NOMO-1 (cell line): Measurements from ENCODE around the gene TIMM17A.
"Not testable (repeated sequence)": the region's sequence is repeated elsewhere in the genome, so short reads cannot be mapped to it uniquely, and the experiment has no call there.

Source experiments
- DNase-seq, 2 experiments: peaks; one replicate each; lab custom pipeline; 2025; ENCODE audit not compliant: unreplicated experiment in 2 of 2; lab: John Stamatoyannopoulos, UW

Gene TIMM17A

GRCh38 chr1:202014060-202014459 lies 58.8 kb downstream of the TIMM17A start:
- DNase-seq, result no peak

GRCh38 chr1:202014915-202015661 lies 59.8 kb downstream of the TIMM17A start:
- DNase-seq, result no peak

DNA sequence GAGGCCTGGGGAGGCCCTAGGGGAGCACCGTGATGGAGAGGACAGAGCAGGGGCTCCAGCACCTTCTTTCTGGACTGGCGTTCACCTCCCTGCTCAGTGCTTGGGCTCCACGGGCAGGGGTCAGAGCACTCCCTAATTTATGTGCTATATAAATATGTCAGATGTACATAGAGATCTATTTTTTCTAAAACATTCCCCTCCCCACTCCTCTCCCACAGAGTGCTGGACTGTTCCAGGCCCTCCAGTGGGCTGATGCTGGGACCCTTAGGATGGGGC lies 60.3 kb downstream of the TIMM17A start:
- no peak for DNase-seq

- DNase-seq, result no peak
These were observed 60.9 kb downstream of the TIMM17A start for GRCh38 chr1:202016022-202016810.

DNA sequence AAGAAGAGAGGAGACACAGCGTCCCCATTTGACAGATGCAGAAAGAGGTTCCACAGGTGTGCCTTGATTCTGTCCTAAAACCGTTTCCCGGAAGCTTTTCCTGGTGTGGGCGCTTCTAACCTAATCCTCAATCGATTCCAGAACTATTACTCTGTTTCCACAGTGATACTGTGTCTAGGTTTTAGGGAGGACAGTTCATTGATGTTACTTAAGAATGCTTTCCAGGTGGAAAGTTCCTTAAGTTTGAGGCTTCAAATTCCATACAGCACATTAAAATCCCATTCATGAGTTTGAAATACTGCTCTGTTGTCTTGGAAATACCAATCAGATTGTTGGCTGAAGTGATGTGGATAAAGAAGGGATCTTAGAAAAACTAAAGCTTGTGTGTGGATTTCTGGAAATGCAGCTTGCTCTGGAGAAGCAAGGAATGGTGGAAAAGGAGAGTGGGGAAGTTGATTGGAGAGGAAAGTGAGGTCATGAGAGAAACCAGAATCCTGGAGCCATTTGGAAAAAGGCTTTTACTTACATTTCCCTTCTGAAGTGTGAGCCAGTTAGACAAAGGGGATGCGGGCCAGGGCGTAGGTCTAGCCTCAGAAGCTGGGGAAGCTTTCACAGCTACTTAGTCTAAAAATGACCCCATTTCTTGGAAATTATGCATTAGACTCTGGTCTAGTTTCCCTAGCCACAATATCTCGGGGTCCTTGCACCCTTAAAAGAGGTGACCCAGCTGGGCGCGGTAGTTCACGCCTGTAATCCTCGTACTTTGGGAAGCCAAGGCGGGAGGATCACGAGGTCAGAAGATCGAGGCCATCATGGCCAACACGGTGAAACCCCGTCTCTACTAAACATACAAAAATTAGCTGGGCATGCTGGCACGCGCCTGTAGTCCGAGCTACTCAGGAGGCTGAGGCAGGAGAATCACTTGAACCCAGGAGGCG lies 61.8 kb downstream of the TIMM17A start:
- no peak for DNase-seq

DNA sequence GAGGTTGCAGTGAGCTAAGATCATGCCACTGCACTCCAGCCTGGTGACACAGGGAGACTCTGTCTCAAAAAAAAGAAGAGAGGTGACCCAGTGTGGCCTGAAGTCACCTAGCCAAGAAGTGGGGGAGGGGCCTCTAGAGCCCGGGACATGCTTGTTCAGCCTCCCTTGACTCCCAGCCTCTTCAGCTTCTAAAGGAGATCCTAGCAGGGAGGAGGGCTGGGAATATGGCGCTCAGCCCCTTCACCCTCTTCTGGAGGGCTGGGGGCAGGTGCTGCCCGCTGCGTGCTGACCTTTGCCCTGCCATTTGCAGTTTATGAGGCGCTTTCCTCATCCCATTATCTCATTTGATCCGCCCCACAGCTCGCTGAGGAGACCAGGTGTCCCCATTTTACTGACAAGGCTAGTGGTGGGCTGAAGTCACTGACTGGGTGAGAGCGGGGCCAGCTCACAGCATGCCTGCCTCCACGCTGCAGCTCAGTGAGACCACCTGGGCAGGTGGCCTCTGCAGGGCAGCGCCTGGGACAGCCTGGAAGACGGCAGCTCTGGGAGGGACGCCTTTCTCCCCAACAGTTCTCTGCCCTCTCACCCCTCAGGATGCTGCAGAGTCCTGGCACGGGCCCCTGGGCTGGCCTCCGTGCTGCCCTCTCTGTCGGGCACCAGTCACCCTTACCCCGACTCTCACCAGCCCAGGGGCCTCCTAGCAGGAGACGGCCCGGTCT lies 62.6 kb downstream of the TIMM17A start:
- no peak for DNase-seq

DNA sequence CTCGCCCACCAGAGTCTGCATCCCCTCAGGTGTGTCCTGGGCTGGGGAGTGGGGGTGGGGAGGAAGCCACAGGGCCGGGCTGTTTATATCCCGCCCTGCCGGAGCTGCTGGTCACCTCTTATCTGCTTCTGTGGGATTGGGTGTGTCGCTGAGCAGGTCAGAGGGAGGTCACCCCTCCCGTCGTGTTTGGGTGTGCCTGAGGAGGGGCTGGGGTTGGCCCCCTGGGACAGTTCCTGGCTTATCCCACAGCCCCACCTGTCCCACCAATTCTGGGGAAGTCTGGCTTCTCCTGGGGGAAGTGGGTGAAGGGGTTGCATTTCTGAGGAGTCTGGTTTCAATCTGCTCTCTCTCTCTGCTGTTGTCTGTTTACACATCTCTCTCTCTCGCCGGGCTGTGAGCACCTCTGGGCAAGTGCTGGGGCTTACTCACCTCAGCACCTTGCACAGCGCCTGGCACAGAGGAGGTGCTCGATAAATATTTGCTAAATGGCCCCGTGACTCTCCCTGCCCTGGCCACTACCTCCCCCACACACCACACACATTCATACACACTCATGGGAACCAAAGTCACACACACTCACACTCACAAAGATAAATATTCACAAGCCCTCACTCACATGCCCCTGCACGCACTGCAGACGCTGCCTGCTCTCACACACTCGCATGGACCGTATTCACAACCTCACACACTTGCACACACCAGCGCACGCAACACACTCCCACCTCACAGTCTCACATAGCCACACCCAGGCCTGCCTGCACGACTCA lies 63.3 kb downstream of the TIMM17A start:
- DNase-seq, result no peak

DNA sequence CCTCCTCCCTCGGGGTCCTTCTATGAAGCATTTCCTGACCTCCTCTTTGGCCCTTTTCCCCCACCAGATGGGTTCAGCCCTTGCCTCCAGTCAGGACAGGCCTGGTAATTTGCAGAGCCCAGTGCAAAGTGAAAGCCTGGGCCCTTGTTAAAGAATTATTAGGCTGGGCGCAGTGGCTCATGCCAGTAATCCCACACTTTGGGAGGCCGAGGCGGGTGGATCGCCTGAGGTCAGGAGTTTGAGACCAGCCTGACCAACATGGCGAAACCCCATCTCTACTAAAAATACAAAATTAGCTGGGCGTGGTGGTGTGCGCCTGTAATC lies 63.9 kb downstream of the TIMM17A start:
- DNase-seq, result not testable (repeated sequence)
